OCI-LY1 (cell line): Measurements from ENCODE around the gene RGS21.

Source experiments
- CTCF ChIP-seq: fragments of 200-600 bp; sonication (generic), shearing (Covaris generic); IDR thresholded peaks from 2 replicates; pipeline ENCODE4 v1.5.1; 2017; ENCODE audit warnings: mild to moderate bottlenecking, antibody characterized with exemption, low read length, moderate library complexity, mixed read lengths
- EZH2 ChIP-seq: fragments of 200-600 bp; sonication (generic), shearing (Covaris generic); IDR thresholded peaks from 2 replicates; pipeline ENCODE4 v1.8.0; 2017; ENCODE audit warnings: borderline replicate concordance, mixed run types, mild to moderate bottlenecking, antibody characterized with exemption, low read length, moderate library complexity, mixed read lengths

GRCh38 chr1:192386051-192386650 is 69.4 kb downstream of the RGS21 start:
- no peak for TF ChIP-seq CTCF
- TF ChIP-seq EZH2, result no peak
